GM19452 (cell line): ENCODE results near the gene WAPL.

ENCODE experiments used
- ATAC-seq: cut with Tn5 transposase; IDR thresholded peaks from one replicate; pipeline ENCODE4 v1.9.1; 2021; ENCODE audit not compliant: unreplicated experiment

The WAPL gene

GRCh38 chr10:86413046-86413728, 108.4 kb downstream of the WAPL start:
- ATAC-seq: peak; percentile 80

DNA sequence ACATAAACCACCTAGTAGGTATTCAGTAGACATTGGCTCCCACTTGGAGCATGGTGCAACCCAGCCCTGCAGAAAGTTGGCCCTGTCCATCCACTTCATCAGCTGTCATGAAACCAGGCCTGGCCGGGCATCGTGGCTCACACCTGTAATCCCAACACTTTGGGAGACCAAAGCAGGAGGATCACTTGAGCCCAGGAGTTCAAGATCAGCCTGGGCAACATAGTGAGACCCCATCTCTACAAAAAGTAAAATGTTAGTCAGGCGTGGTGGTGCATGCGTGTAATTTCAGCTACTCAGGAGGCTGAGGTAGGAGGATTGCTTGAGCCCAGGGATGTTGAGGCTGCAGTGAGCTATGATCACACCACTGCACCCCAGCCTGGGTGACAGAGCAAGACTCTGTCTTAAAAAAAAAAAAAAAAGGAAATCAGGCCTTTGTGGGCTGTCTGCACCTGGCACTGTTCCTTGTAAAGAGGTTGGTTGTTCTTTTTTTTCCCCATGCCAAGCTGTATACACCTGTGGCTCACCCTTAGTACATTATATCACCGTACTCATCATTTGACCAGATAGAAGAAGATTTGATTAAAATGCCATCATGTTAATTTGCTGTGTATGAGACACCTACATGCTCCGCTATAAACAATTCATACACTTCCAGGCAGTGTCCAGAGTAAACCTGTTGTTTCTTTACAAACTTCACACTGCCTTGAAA, 109.6 kb downstream of the WAPL start:
- no peak for ATAC-seq

DNA sequence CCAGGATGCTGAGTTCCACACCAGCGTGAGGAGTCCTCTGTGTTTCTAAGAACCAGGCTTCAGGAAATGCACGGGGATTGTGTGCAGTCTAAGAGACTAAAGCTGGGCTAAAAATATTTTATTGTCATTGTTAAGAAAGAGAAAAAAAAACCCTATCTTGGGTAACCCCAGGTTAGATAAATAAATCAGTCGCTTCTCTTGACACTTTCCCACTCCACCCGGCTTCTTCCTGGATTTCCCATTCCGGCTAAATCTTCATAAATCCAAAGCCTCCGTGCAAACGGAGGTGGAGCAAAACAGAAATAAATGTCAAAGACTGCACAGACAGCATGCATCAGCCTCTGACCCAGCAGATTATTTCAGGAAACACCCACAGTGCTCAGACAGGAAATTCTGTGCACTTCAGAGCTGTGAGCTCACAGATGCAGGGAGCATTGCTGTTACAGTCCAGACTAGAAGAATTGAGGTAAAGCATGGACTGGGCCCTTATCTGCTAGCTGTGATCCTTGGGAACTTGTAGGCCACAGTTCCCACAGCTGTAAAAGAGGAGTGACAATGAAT, 110.2 kb downstream of the WAPL start:
- ATAC-seq: peak; percentile 41

GRCh38 chr10:86410542-86411124, 111.0 kb downstream of the WAPL start:
- ATAC-seq: no peak

- no peak for ATAC-seq
Observed at GRCh38 chr10:86409183-86409582, 112.4 kb downstream of the WAPL start.

DNA sequence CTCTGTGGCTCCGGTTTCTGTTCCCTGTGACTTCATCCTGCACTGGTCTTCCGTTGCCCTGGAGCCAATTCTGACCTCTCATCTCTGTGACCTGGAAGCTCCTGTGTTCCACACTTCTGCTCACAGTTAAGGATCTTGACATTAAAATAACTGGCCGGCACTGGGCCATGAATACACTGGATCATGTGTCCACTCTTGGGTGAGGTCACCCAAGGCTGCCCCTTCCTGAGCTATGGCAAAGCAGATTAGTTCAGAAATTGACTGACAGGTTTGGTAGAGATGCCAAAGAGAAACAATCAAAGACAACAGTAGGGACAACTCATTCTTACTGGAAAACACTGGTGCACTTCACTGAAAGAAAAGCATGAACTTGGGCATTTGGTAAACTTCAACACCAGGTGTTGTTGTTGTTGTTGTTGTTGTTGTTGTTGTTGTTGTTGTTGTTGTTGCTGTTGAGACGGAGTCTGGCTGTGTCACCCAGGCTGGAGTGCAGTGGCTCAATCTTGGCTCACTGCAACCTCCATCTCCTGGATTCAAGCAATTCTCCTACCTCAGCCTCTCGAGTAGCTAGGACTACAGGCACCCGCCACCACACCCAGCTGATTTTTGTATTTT, 118.3 kb downstream of the WAPL start:
- ATAC-seq: no peak

GRCh38 chr10:86402283-86402941, 119.2 kb downstream of the WAPL start:
- ATAC-seq: no peak

DNA sequence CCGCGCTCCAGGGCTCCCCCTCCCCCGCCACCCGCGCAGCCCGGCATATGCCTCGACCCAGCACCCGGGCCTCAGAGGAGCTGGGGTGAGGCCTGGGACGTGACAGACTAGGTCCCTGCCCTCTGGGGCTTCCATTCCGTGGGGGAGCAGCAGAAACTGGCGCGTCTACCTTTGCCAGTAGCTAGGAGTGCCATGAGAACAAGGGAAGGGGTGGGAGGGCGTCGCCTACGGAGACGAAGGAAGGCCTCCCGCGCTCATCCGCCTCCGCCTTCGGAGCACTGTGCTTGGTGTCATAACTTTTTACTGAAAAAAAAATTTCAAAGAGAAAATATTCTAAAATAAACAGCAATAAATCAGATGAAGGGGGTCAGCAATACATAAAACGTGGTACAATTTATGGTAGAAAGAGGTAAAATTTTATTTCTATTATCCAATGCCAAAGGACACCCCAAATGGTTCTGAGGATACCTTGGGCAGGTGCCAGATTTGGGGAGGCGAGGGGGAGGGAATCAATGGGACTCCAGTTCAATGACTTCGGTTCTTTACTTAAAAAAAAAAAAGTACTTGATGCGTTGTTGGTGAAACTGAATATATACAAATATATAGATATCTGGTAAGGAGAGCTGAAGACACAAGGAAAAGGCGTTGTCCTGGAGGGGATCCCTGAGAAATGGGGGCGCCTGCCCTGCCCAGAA, 119.9 kb downstream of the WAPL start:
- ATAC-seq: no peak

DNA sequence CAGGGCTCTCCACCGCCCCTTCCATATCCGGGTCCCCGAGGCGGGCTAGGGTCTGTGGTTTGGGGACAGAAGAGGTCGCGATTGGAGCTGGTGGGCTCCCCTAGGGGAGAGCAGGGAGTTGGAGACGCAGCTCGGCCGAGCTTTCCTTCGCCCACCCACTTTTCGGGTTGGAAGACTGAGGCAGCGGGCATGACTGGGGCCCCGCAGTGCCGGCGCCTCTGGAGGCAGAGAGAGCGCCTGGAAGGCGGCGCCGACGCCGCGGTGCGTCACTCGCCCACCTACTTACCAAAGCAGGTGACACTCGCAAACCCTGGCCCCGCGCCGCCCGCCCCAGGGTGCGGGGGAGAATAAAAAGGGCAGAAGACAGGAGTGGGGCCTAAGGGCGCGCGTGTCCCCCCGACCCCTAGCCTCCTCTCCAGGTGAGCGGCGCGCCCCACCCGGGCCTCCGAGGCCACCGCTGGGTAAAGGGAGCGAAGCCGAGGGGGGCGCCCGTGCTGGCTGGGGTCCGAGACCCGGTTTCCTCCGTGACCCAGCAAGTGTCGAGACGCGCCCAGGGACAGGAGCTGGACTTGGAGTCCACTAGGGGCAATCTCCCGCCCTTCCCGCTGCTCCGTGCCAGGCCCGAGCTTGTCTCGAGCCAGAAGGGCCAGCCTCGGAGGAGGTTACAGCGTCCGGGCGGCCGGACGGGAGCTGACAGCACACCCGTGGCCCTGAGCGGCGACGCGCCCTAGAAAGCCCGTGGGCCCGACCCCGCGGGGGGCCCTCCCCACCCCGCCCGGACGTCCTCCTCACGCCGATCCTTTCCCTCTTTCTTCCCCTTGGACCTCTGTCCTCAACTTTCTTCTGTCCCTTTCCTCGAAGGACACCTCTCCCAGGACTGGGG, 120.6 kb downstream of the WAPL start:
- peak; percentile 34 for ATAC-seq

GRCh38 chr10:86399879-86400704, 121.5 kb downstream of the WAPL start:
- peak; percentile 92 for ATAC-seq

- ATAC-seq: no peak
Observed at GRCh38 chr10:86399514-86399878, 122.1 kb downstream of the WAPL start.

GRCh38 chr10:86397120-86397519, 124.5 kb downstream of the WAPL start:
- no peak for ATAC-seq

DNA sequence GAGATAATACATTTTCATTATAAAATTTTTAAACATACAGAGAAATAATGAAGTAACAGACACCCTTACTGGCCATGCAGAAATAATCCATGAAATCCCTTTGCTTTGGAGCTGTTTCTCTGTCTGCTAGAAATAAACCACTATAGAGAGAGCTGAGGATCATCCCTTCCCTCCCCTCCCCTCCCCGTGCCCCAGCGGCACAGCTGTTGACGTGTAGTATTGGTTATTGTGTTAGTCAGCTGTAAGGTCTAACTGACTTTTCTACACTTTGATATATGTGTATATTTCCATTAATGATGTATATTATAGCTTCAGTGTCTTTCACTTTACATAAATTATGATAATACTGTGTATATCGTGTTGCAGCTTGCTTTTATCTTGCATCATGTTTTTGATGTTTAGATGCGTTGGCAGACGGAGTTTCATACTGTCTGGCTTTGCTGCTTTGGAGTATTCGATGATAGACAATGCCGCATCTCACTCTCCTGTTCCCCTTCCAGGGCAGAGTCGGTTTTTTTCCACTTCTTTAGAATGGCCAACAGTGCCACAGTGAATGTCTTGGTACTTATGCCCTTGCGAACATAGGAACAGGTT, 127.6 kb downstream of the WAPL start:
- no peak for ATAC-seq

GRCh38 chr10:86393362-86393761, 128.2 kb downstream of the WAPL start:
- ATAC-seq: no peak

GRCh38 chr10:86392723-86393094, 128.9 kb downstream of the WAPL start:
- peak; percentile 38 for ATAC-seq

DNA sequence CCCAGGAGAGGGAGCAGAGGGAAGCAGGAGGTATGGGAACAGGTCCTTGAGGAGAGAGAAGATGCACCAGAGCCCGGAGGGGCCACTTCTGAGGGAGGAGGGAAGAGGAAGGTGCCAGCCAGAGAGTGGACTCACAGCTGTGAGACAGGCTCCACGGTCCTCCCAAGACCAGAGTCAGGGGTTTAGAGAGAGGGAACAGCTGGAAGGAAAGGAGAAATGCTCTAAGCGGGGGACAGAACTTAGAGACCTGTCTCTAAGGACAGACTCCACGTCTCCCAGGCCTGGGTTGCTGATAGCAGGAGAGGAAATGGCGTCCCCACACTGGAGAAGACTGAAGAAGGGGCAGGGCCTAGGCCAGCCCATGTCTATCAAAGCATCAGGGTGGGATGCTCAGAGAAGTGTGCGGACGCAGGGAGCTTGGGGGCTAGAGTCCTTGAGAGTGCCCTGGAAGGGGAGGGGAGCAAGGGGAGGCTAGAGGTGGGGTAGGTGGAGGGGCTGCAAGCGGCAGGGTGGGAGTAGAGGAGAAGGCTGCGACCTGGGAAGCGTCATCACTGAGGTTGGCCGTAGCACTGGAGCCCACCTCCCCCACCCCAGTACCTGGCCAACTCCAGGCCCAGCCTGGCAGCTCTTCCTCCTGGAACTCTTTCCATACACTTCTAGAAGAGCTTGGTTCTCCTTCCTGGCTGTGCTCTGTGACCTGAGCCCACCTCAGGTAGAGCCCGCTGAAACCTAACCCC, 129.4 kb downstream of the WAPL start:
- no peak for ATAC-seq

DNA sequence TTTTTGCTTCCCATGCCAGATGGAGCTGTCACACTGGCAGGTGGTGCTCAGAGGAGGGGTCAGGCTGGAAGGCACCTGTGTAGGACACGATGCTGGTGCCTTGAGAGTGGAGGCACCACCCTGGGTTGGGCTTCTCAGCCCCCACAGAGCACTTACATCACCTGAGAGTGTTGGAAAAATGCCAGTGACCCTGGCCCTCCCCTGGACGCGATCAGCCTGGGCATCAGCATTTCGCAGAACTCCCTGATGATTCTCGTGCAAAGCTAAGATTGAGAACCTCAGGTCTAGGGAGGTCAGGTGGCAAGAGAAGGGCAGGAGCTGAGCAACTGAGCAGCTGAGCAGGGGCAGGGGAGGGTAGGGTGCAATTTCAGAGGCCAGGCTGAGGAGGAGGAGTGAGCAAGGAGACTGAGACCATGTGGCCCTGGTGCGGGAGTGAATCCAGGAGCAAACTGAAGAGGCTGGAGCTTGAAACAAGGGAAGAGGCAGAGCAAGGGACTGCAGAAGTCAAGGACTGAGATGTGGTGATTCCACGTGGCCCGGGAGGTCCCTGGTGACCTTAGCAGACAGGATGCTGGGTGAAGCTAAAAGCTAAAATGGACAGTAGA, 130.3 kb downstream of the WAPL start:
- no peak for ATAC-seq
